ENCODE results near the gene A2ML1. TPM values are rescaled to one million over a fixed set of nuclear protein-coding genes. Genes with fewer than 3 reads are reported as not detected.
A peak's percentile ranks its signal among the peaks of the same experiment; 100 is the strongest.

A2ML1 gene
- total and polyA plus RNA-seq, 2 donors (not counting 1 experiment from before 2014, with no cell fraction given) = not detected

DNA sequence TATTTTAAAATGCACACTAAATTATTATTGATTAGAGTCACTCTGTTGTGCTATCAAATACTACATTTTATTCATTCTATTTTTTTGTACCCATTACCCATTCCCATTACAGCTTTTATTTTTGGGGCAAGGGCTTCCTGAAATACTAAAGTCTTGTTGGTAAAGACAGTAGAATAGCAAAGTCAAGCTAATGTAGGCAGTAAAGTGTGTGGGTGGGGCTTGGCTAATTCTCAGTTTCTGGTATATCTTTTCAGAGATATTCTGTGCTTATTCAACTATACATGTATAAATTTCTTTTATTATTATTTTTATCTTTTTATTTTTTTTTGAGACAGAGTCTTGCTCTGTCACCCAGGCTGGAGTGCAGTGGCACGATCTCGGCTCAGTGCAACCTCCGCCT lies 69.6 kb downstream of the A2ML1 start:
- Histone ChIP-seq H3K27ac (ENCODE audit: insufficient read depth, low read length) (no peak overlapping the region), H3K36me3 (ENCODE audit: control insufficient read depth, insufficient read depth, low read length) (no peaks in the 10 kb centered on the region), H4K20me1 (ENCODE audit: control insufficient read depth, extremely low read depth, insufficient read depth, low read length) (no peaks in the 10 kb centered on the region)

DNA sequence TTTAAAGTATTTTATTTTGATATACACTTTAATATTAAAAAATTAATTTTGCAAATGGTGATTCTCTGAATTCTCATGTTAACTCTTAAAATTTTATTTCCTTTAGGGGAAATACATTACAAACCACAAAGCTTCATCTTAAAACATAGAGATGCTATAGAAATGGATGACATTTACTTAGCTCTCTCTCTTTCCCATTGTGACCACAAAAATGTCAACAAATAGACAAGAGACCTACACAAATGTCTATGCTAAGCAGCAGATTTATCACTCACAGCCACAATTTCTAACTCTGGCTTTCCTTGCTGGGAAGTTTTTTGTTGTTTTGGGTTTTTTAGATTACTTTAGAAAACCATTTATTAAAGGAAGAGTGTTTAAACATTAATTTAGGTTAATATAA lies 72.0 kb downstream of the A2ML1 start:
- H3K36me3 ChIP-seq (ENCODE audit: control insufficient read depth, insufficient read depth, low read length) = no peaks in the 10 kb centered on the region
- TF ChIP-seq, protein P1, sequence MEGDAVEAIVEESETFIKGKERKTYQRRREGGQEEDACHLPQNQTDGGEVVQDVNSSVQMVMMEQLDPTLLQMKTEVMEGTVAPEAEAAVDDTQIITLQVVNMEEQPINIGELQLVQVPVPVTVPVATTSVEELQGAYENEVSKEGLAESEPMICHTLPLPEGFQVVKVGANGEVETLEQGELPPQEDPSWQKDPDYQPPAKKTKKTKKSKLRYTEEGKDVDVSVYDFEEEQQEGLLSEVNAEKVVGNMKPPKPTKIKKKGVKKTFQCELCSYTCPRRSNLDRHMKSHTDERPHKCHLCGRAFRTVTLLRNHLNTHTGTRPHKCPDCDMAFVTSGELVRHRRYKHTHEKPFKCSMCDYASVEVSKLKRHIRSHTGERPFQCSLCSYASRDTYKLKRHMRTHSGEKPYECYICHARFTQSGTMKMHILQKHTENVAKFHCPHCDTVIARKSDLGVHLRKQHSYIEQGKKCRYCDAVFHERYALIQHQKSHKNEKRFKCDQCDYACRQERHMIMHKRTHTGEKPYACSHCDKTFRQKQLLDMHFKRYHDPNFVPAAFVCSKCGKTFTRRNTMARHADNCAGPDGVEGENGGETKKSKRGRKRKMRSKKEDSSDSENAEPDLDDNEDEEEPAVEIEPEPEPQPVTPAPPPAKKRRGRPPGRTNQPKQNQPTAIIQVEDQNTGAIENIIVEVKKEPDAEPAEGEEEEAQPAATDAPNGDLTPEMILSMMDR (conservative IDR thresholded peaks at IDR 0.05 in 1 of 2, IDR thresholded peaks at IDR 0.05 in 1 of 2; ENCODE audit: low read depth in 1 of 2, low read length in 2 of 2) = no peak
- TF ChIP-seq EZH2 (IDR thresholded peaks at IDR 0.05; ENCODE audit: low read length, missing control alignments) = no peak
- no peaks in the 10 kb centered on the region for H3K27me3 ChIP-seq (ENCODE audit: control insufficient read depth, insufficient read depth, low read length)
- no peaks in the 10 kb centered on the region for H3K4me1 ChIP-seq (ENCODE audit: control insufficient read depth, extremely low read depth, insufficient read depth, low read length)
- H3K27ac ChIP-seq (ENCODE audit: insufficient read depth, low read length) = no peak overlapping the region
- H3K79me2 ChIP-seq (ENCODE audit: control insufficient read depth, insufficient read depth, low read length) = no peaks in the 10 kb centered on the region
- peak in 1 of 2 donors; percentile 8 for DNase-seq (ENCODE audit: low read depth in 2 of 2)
- no peaks in the 10 kb centered on the region for H3K9me3 ChIP-seq (ENCODE audit: control insufficient read depth, insufficient read depth, low read depth, low read length)
- no peak overlapping the region for H2AFZ ChIP-seq (ENCODE audit: low read length)
- no peak overlapping the region for H3K4me3 ChIP-seq (replicated peaks in 1 of 4; ENCODE audit: control extremely low read depth in 1 of 4, insufficient read depth in 1 of 4, low read depth in 3 of 4, low read length in 4 of 4)
- no peak overlapping the region for H3K9ac ChIP-seq (ENCODE audit: insufficient read depth, low read length)
- H3K4me2 ChIP-seq (ENCODE audit: extremely low read depth, insufficient read depth, low read length) = no peak overlapping the region
- H4K20me1 ChIP-seq (ENCODE audit: control insufficient read depth, extremely low read depth, insufficient read depth, low read length) = no peaks in the 10 kb centered on the region

More for the DNA sequence above, 69.6 kb downstream of the A2ML1 start:
- H3K79me2 ChIP-seq (ENCODE audit: control insufficient read depth, insufficient read depth, low read length) = no peaks in the 10 kb centered on the region
- no peaks in the 10 kb centered on the region for H3K9me3 ChIP-seq (ENCODE audit: control insufficient read depth, insufficient read depth, low read depth, low read length)
- TF ChIP-seq, protein P1 (conservative IDR thresholded peaks at IDR 0.05 in 1 of 2, IDR thresholded peaks at IDR 0.05 in 1 of 2; ENCODE audit: low read depth in 1 of 2, low read length in 2 of 2) = no peak
- no peak for TF ChIP-seq EZH2 (IDR thresholded peaks at IDR 0.05; ENCODE audit: low read length, missing control alignments)
- no peak overlapping the region for H3K4me2 ChIP-seq (ENCODE audit: extremely low read depth, insufficient read depth, low read length)
- H2AFZ ChIP-seq (ENCODE audit: low read length) = no peak overlapping the region
- no peak overlapping the region for H3K9ac ChIP-seq (ENCODE audit: insufficient read depth, low read length)
- no peaks in the 10 kb centered on the region for H3K4me1 ChIP-seq (ENCODE audit: control insufficient read depth, extremely low read depth, insufficient read depth, low read length)
- H3K27me3 ChIP-seq (ENCODE audit: control insufficient read depth, insufficient read depth, low read length) = no peaks in the 10 kb centered on the region
- DNase-seq (ENCODE audit: low read depth in 2 of 2) = no peak
- H3K4me3 ChIP-seq (replicated peaks in 1 of 4; ENCODE audit: control extremely low read depth in 1 of 4, insufficient read depth in 1 of 4, low read depth in 3 of 4, low read length in 4 of 4) = no peak overlapping the region

DNA sequence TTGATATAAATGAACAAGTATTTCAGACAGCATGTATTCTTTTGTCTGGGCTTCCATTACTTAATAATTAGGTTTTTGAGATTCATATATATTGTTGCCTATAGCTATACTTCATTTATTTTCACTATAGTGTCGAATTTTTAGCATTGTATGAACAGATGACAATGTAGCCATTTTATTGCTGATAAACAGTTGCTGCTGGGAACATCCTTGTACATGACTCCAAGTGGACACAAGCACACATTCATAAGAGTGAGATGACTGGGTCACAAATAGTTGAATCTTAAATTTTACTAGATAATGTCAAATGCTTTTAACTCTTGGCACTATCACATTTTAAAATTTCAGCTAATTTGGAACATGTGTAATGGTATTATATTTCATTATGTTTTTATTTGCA lies 72.6 kb downstream of the A2ML1 start:
- H3K4me3 ChIP-seq (replicated peaks in 1 of 4; ENCODE audit: control extremely low read depth in 1 of 4, insufficient read depth in 1 of 4, low read depth in 3 of 4, low read length in 4 of 4) = no peak overlapping the region
- H3K79me2 ChIP-seq (ENCODE audit: control insufficient read depth, insufficient read depth, low read length) = no peaks in the 10 kb centered on the region
- H3K4me2 ChIP-seq (ENCODE audit: extremely low read depth, insufficient read depth, low read length) = no peak overlapping the region
- H3K36me3 ChIP-seq (ENCODE audit: control insufficient read depth, insufficient read depth, low read length) = no peaks in the 10 kb centered on the region
- H3K27me3 ChIP-seq (ENCODE audit: control insufficient read depth, insufficient read depth, low read length) = no peaks in the 10 kb centered on the region
- H3K4me1 ChIP-seq (ENCODE audit: control insufficient read depth, extremely low read depth, insufficient read depth, low read length) = no peaks in the 10 kb centered on the region
- H4K20me1 ChIP-seq (ENCODE audit: control insufficient read depth, extremely low read depth, insufficient read depth, low read length) = no peaks in the 10 kb centered on the region
- TF ChIP-seq, protein P1 (conservative IDR thresholded peaks at IDR 0.05 in 1 of 2, IDR thresholded peaks at IDR 0.05 in 1 of 2; ENCODE audit: low read depth in 1 of 2, low read length in 2 of 2) = no peak
- no peak for TF ChIP-seq EZH2 (IDR thresholded peaks at IDR 0.05; ENCODE audit: low read length, missing control alignments)
- H3K27ac ChIP-seq (ENCODE audit: insufficient read depth, low read length) = no peak overlapping the region
- H3K9me3 ChIP-seq (ENCODE audit: control insufficient read depth, insufficient read depth, low read depth, low read length) = no peaks in the 10 kb centered on the region
- no peak overlapping the region for H2AFZ ChIP-seq (ENCODE audit: low read length)
- DNase-seq (ENCODE audit: low read depth in 2 of 2) = no peak
- H3K9ac ChIP-seq (ENCODE audit: insufficient read depth, low read length) = no peak overlapping the region

Measured in fibroblast of lung (primary cell).